Measurements from ENCODE around the gene FOS. TPM values are rescaled to one million over a fixed set of nuclear protein-coding genes. Genes with fewer than 3 reads are reported as not detected.
"Not testable (repeated sequence)": the region's sequence is repeated elsewhere in the genome, so short reads cannot be mapped to it uniquely, and the experiment has no call there.

FOS gene
- total RNA-seq, 1 donor from 2014 or later = 12.7 TPM

DNA sequence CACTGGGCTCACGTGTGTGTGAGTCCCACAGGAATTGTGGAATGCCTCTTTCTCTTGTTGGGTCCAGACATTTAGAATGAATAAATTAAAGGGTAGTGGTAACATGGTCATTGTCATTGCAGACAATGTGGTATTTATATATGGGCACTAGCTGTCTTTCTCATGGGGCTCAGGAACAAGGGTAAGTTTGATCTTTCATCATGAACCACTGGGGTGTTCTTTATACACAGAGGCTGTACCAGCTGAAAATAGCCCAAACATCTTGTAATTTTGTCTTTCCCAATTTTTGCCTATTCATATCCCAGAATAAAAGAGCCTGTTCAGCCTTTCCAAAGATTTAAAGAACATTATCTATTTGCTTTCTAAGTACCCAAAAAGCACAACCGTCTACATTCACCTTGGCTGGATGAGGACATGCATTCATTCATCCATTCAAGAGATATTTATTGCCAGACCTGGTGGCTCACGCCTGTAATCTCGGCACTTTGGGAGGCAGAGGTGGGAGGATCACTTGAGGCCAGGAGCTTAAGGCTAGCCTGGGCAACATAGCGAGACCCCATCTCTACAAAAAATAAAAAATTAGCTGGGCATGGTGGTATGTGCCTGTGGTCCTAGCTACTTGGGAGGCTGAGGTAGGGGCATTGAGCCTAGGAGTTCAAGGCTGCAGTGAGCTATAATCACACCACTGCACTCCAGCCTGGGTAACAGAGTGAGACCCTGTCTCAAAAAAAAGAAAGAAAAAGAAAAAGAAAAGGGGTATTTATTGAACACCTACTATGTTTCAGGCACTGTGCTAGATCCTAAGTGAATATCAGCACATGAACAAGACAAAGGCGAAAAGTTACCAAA, 4.4 kb upstream of the FOS start:
- intact Hi-C loops (cut with micrococcal nuclease) = no loop called here

DNA sequence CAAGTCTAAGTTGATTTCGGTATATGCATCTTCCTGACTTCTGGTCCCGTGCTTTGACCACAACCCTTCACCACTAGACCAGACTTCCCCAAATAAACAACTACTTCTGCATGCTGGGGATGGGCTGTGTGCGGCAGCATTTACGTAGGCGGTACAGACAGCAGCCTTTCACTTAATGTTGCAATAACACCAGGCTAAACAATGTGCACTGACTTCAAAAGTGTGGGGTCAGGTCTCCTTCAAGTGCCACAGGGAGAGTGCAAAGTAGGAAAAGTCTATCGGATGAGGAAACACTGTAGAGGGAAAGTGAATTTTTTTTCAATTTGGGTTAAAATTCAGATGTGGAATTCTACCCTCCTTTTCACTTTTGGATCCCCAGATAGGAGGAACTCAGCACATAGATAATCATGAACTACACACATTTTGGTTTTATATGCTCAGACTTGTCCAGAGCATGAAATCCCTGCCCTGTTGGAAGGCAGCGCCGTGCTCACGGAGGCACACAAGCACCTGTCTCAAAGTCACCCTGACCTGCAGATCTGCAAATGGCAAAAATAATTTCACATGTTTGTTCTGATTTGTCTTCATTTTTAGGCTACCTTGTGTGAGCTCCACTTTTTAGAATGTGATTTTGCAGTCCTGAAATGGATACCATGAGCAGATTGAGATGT, 3.6 kb upstream of the FOS start:
- intact Hi-C loops (cut with micrococcal nuclease) = loop anchor here (5.0 kb wide), 1 partner anchor 273 kb away; the partner anchor contains the start of gene EIF2B2

DNA sequence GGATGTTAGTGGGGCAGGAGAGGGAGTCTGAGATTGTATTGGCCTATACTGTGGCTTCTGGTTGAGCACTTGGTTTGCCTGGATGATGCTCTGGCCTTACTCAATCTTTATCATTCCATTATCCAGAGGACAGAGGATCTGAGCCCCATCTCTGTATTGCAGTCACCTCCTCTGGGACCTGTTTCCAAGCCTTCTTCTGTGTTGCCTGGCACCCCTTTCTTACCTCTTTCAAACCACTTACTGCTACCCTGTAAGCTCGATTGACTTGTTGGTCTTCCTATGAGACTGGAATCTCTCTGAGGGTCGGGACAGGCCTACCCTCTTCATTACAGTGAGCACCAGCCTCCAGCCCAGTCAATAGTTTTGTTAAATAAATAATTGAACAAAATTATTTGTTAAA, 3.0 kb upstream of the FOS start:
- intact Hi-C loops (cut with micrococcal nuclease) = loop anchor here (5.0 kb wide), 1 partner anchor 273 kb away; the partner anchor contains the start of gene EIF2B2

DNA sequence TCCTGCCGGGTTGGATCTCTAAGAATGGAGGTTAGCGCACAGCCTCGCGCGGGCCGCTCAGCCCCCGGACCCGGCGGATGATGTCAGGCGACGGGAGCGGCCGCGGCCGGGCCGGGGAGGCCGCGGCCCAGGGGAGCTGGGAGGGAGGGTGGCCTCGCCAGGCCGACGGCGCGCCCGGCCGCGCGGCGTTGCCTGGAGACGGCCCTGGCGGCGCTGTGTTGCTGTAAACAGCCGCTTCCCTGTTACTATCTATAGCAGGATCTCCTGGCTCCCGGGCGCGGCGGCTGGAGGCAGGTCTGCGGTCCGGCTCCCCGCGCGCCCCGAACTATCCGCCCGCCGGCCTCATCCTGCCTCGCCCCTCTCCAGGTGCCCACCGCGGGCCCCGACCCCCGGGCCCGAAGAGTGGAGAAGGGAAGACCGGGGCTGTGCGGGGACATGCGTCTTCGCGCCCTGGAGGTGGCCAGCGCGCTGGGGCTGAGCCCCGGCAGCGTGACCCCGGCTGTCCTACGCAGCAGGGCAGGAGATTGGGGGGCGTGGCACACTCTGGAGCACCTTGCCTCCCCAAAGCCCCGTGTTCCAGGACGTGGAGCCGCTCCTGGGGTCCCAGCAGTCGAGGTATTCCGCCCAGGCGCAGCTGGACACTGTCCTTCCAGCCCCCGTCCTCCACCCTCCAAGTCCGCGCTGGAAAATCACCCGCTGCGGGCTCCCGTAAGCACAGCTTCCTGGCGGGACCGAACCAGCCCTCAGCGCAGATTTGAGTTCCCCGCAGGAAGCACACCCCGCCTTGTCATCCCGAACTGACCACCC, 1.4 kb upstream of the FOS start:
- intact Hi-C loops (cut with micrococcal nuclease) = loop anchor here (1.0 to 5.0 kb wide), 2 partner anchors 265 to 275 kb away; partner anchors contain the start of gene EIF2B2

DNA sequence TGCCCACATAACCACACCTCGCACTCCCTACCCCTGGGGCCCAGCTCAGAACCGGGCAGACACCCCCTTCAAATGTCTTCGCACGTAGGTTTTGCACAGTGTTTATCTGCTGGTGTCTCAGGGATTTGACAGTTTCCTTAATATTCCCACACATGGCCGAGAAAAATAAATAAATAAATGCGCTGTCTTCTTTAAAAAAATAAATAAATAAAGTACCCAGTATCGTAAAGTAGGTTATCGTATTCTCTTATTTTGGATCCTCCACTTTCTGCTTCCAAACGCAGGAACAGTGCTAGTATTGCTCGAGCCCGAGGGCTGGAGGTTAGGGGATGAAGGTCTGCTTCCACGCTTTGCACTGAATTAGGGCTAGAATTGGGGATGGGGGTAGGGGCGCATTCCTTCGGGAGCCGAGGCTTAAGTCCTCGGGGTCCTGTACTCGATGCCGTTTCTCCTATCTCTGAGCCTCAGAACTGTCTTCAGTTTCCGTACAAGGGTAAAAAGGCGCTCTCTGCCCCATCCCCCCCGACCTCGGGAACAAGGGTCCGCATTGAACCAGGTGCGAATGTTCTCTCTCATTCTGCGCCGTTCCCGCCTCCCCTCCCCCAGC, 710 bp upstream of the FOS start:
- intact Hi-C loops (cut with micrococcal nuclease) = loop anchor here (1.0 to 5.0 kb wide), 8 partner anchors 16 to 1193 kb away; partner anchors contain the start of genes ALDH6A1, EIF2B2, LIN52 and TMED10

DNA sequence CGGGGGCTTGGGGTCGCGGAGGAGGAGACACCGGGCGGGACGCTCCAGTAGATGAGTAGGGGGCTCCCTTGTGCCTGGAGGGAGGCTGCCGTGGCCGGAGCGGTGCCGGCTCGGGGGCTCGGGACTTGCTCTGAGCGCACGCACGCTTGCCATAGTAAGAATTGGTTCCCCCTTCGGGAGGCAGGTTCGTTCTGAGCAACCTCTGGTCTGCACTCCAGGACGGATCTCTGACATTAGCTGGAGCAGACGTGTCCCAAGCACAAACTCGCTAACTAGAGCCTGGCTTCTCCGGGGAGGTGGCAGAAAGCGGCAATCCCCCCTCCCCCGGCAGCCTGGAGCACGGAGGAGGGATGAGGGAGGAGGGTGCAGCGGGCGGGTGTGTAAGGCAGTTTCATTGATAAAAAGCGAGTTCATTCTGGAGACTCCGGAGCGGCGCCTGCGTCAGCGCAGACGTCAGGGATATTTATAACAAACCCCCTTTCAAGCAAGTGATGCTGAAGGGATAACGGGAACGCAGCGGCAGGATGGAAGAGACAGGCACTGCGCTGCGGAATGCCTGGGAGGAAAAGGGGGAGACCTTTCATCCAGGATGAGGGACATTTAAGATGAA, 630 bp downstream of the FOS start:
- intact Hi-C loops (cut with micrococcal nuclease) = loop anchor here (2.0 to 5.0 kb wide), 2 partner anchors 277 to 1194 kb away; partner anchors contain the start of genes ALDH6A1, EIF2B2 and LIN52

DNA sequence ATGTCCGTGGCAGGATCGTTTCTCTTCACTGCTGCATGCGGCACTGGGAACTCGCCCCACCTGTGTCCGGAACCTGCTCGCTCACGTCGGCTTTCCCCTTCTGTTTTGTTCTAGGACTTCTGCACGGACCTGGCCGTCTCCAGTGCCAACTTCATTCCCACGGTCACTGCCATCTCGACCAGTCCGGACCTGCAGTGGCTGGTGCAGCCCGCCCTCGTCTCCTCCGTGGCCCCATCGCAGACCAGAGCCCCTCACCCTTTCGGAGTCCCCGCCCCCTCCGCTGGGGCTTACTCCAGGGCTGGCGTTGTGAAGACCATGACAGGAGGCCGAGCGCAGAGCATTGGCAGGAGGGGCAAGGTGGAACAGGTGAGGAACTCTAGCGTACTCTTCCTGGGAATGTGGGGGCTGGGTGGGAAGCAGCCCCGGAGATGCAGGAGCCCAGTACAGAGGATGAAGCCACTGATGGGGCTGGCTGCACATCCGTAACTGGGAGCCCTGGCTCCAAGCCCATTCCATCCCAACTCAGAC, 1.2 kb downstream of the FOS start:
- intact Hi-C loops (cut with micrococcal nuclease) = loop anchor here (2.0 to 5.0 kb wide), 2 partner anchors 278 to 1195 kb away; partner anchors contain the start of genes ALDH6A1, EIF2B2 and LIN52

DNA sequence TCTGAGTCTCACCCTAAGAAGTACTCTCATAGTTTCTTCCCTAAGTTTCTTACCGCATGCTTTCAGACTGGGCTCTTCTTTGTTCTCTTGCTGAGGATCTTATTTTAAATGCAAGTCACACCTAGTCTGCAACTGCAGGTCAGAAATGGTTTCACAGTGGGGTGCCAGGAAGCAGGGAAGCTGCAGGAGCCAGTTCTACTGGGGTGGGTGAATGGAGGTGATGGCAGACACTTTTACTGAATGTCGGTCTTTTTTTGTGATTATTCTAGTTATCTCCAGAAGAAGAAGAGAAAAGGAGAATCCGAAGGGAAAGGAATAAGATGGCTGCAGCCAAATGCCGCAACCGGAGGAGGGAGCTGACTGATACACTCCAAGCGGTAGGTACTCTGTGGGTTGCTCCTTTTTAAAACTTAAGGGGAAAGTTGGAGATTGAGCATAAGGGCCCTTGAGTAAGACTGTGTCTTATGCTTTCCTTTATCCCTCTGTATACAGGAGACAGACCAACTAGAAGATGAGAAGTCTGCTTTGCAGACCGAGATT, 1.7 kb downstream of the FOS start:
- intact Hi-C loops (cut with micrococcal nuclease) = no loop called here

DNA sequence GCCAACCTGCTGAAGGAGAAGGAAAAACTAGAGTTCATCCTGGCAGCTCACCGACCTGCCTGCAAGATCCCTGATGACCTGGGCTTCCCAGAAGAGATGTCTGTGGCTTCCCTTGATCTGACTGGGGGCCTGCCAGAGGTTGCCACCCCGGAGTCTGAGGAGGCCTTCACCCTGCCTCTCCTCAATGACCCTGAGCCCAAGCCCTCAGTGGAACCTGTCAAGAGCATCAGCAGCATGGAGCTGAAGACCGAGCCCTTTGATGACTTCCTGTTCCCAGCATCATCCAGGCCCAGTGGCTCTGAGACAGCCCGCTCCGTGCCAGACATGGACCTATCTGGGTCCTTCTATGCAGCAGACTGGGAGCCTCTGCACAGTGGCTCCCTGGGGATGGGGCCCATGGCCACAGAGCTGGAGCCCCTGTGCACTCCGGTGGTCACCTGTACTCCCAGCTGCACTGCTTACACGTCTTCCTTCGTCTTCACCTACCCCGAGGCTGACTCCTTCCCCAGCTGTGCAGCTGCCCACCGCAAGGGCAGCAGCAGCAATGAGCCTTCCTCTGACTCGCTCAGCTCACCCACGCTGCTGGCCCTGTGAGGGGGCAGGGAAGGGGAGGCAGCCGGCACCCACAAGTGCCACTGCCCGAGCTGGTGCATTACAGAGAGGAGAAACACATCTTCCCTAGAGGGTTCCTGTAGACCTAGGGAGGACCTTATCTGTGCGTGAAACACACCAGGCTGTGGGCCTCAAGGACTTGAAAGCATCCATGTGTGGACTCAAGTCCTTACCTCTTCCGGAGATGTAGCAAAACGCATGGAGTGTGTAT, 2.4 kb downstream of the FOS start:
- intact Hi-C loops (cut with micrococcal nuclease) = no loop called here

DNA sequence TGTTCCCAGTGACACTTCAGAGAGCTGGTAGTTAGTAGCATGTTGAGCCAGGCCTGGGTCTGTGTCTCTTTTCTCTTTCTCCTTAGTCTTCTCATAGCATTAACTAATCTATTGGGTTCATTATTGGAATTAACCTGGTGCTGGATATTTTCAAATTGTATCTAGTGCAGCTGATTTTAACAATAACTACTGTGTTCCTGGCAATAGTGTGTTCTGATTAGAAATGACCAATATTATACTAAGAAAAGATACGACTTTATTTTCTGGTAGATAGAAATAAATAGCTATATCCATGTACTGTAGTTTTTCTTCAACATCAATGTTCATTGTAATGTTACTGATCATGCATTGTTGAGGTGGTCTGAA, 3.0 kb downstream of the FOS start:
- intact Hi-C loops (cut with micrococcal nuclease) = no loop called here

DNA sequence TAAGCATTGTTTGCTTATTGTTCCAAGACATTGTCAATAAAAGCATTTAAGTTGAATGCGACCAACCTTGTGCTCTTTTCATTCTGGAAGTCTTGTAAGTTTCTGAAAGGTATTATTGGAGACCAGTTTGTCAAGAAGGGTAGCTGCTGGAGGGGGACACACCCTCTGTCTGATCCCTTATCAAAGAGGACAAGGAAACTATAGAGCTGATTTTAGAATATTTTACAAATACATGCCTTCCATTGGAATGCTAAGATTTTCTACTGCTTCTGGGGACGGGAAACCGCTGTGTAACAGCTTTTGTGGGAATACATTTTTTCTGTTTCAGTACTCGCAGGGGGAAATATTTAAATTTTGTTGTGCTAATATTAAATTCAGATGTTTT, 3.5 kb downstream of the FOS start:
- intact Hi-C loops (cut with micrococcal nuclease) = no loop called here

DNA sequence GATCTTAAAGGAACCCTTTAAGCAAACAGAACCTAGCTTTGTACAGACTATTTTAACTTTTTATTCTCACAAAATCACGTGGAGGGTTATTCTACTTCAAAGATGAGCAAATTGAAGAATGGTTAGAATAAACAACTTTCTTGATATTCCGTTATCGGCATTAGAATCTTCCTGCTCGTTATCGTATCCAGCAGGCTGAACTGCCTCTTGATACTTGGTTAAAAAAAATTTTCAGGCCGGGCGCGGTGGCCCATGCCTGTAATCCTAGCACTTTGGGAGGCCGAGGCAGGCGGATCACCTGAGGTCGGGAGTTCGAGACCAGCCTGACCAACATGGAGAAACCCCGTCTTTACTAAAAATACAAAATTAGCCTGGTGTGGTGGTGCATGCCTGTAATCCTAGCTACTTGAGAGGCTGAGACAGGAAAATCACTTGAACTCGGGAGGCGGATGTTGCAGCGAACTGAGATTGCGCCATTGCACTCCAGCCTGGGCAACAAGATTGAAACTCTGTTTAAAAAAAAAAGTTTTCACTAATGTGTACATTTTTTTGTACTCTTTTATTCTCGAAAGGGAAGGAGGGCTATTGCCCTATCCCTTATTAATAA, 4.0 kb downstream of the FOS start:
- intact Hi-C loops (cut with micrococcal nuclease) = not testable (repeated sequence)

DNA sequence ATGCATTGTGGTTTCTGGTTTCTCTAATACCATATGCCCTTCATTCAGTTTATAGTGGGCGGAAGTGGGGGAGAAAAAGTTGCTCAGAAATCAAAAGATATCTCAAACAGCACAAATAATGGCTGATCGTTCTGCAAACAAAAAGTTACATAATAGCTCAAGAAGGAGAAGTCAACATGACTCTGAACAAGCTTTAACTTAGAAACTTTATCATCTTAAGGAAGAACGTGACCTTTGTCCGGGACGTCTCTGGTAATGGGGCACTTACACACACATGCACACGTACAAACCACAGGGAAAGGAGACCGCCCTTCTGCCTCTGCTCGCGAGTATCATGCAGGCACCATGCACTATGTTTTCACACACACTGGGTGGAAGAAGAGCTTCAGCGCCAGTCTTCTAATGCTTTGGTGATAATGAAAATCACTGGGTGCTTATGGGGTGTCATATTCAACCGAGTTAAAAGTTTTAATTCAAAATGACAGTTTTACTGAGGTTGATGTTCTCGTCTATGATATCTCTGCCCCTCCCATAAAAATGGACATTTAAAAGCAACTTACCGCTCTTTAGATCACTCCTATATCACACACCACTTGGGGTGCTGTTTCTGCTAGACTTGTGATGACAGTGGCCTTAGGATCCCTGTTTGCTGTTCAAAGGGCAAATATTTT, 4.7 kb downstream of the FOS start:
- intact Hi-C loops (cut with micrococcal nuclease) = no loop called here

DNA sequence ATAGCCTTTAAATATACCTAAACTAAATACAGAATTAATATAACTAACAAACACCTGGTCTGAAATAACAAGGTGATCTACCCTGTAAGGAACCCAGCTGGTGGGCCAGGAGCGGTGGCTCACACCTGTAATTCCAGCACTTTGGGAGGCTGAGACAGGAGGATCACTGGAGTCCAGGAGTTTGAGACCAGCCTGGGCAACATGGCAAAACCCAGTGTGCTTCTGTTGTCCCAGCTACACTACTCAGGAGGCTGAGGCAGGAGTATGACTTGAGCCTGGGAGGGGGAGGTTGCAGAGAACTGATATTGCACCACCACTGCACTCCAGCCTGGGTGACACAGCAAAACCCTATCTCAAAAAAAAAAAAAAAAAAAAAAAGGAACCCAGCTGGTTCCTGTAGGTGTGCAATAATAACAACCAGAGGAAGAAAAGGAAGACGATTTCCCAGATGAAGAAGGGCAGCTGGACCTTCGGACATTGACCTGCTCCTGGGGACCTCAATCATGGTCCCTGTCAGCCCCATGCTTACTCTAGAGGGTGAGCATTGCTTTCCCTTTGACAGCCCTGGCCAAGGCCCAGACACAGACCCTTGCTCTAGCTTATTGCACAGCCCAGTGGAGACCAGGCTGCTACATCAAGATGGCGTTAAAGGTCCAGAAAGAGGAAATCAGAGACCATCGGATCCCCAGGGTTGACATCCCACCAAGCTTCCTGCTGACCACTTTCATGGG, 5.4 kb downstream of the FOS start:
- intact Hi-C loops (cut with micrococcal nuclease) = no loop called here

DNA sequence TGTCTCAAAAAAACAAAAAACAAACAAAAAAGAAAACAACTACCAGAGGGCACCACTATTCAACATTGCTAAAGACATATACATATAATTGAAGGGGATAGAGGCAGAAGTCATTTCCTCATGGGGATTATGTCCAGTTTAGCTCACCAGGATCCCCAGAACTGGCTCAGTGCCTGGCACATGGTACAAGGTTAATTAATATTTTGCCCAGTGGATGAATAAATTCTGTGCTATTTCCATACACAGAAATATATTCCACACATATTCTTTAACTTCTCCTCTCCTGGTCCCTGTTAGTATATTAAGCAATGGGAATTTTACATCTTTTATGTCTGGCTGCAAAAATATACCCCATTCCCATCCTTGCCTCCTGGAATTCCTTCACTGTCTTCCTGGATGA, 6.7 kb downstream of the FOS start:
- intact Hi-C loops (cut with micrococcal nuclease) = no loop called here

DNA sequence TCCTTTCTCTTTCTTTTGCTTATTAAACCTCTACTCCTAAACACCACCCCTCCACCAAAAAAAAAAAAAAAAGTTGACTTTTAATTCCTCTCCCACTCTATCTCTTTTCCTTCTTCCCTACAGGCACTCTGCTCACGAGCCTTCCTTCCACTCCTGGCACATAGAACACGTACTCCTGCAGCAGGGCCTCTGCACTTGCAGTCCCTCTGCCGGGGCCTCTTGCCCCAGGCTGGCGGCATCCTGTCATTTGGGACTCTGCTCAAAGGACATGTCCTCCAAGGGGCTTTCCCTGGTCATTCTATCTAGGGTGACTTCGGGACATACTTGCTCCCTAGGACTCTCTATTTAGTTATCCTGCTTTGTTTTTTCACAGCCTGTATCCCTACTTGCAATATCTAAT, 7.7 kb downstream of the FOS start:
- intact Hi-C loops (cut with micrococcal nuclease) = no loop called here

DNA sequence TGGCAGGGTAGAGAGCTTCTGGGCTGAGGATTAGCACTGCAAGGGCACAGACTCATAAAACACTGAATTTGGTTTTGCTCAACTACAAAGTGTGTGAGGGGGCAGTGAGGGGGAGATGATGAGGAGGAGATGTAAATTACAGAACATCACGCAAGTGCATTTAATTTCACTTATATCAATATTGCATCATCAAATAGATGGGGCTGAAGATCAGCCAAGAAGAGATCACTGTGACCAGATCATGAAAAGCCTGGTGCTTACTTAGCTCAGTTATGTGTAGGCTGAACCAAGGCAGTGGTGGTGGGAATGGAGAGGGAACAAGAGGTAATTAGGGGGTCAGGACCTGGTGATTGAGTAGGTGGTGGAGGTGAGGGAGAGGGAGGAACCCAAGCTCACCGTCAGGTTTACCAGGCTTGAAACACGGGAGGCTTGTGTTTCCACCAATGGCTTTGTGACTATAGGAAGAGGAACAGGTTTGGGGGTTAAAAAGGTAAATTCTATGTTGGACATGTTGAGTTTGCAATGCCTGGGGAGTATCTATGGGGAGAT, 11.3 kb downstream of the FOS start:
- intact Hi-C loops (cut with micrococcal nuclease) = loop anchor here (10.0 kb wide), 1 partner anchor 525 kb away; the partner anchor contains the start of gene YLPM1
